Measurements from ENCODE around the gene ASAP2.

GRCh38 chr2:9354318-9354717 lies 147.7 kb downstream of the ASAP2 start:
- no peak for TF ChIP-seq CTCF (IDR thresholded peaks at IDR 0.05)
- TF ChIP-seq POLR2A (IDR thresholded peaks at IDR 0.05): no peak

Measured in suprapubic skin (tissue), 3 donors.